HL-60 (cell line): ENCODE results near the gene NEXMIF.
"Not testable (repeated sequence)": the region's sequence is repeated elsewhere in the genome, so short reads cannot be mapped to it uniquely, and the experiment has no call there.

Experiments
- SPI1 ChIP-seq: IDR thresholded peaks from 2 replicates; pipeline ENCODE4 v1.6.1; 2012; ENCODE audit warnings: low read depth, mild to moderate bottlenecking, borderline replicate concordance
- TF ChIP-seq, protein P1 (sequence below): IDR thresholded peaks from one replicate; pipeline ENCODE4 v1.5.1; 2011; ENCODE audit warnings: low read length, control low read depth, inconsistent platforms; ENCODE audit not compliant: insufficient read depth

DNA sequence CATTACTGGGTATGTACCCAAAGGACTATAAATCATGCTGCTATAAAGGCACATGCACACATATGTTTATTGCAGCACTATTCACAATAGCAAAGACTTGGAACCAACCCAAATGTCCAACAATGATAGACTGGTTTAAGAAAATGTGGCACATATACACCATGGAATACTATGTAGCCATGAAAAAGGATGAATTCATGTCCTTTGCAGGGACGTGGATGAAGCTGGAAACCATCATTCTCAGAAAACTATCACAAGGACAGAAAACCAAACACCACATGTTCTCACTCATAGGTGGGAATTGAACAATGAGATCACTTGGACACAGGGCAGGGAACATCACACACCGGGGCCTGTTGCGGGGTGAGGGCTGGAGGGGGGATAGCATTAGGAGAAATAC lies 36.7 kb upstream of the NEXMIF start:
- TF ChIP-seq, protein P1, sequence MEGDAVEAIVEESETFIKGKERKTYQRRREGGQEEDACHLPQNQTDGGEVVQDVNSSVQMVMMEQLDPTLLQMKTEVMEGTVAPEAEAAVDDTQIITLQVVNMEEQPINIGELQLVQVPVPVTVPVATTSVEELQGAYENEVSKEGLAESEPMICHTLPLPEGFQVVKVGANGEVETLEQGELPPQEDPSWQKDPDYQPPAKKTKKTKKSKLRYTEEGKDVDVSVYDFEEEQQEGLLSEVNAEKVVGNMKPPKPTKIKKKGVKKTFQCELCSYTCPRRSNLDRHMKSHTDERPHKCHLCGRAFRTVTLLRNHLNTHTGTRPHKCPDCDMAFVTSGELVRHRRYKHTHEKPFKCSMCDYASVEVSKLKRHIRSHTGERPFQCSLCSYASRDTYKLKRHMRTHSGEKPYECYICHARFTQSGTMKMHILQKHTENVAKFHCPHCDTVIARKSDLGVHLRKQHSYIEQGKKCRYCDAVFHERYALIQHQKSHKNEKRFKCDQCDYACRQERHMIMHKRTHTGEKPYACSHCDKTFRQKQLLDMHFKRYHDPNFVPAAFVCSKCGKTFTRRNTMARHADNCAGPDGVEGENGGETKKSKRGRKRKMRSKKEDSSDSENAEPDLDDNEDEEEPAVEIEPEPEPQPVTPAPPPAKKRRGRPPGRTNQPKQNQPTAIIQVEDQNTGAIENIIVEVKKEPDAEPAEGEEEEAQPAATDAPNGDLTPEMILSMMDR = not testable (repeated sequence)
- TF ChIP-seq SPI1 = not testable (repeated sequence)
